HG02943 (cell line): ENCODE data around the gene CNN3.

Experiments used
- ATAC-seq: cut with Tn5 transposase; IDR thresholded peaks from one replicate; pipeline ENCODE4 v1.9.1; 2021; ENCODE audit warnings: mild to moderate bottlenecking, low read depth, moderate library complexity; ENCODE audit not compliant: unreplicated experiment

The CNN3 gene

DNA sequence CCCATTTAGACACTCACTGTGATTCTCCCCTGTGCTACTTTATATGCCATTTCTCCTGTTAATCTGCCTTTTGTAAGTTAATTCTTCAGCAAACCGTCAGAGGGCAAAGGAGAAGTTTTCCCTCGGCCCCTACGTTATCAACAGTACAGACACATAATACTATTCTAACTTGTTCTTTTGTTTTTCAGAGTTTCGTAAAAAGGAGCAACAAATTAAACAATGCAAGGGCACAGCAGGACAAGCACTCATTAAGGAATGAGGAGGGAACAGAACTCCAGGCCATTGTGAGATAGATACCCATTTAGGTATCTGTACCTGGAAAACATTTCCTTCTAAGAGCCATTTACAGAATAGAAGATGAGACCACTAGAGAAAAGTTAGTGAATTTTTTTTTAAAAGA lies 32.3 kb downstream of the CNN3 start:
- no peak for ATAC-seq

DNA sequence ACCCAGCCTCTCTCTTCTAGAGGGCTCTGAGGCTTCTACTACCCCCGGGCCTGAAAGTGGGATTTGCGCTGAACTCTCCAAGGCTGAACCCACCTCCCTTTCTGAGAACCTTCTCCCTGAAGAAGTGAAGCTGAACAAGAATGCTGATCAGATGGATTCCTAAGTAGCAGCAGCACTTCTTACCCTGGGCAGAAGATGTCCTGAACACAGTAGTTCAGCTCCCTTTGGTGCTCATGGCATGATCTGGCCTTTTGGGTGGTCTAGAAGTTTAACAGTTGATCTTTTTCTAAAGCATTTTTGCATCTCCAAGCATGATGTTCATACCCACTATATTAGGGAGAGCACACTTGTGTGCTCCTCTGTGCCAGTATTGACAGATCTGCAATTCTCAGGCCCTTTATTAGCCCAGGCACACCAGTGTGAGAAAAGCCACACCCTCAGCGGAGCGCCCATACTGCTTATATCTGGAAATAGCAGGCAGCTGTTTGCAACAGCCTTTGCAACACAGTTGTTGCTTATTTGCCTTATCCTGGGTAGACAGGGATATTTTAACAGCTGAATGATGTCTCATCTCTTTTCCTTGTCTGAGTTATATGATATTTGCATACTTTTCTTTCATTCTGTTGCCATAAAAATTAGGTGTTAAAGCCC lies 34.2 kb downstream of the CNN3 start:
- ATAC-seq, result no peak

DNA sequence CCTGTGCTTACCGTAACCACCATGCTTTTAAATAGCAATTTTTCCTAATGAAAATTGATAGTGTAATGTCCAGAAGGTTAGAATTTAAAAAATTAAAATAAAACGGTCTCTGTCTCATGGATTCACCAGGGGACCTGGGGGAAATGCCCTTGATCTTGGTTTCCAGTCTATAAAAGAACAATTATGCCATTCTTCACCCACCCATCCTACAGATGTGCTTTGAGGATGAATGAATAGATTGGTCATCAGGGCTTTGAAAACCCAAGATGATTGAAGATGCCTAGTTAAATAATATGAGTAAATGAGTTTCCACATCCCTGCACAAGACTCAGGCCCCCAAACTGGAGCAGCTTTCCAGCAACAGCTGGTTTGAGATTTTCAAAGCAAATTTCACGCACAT lies 38.7 kb downstream of the CNN3 start:
- ATAC-seq, result no peak

GRCh38 chr1:94887603-94888171 lies 39.2 kb downstream of the CNN3 start:
- no peak for ATAC-seq

GRCh38 chr1:94887106-94887505 lies 39.8 kb downstream of the CNN3 start:
- ATAC-seq, result no peak

DNA sequence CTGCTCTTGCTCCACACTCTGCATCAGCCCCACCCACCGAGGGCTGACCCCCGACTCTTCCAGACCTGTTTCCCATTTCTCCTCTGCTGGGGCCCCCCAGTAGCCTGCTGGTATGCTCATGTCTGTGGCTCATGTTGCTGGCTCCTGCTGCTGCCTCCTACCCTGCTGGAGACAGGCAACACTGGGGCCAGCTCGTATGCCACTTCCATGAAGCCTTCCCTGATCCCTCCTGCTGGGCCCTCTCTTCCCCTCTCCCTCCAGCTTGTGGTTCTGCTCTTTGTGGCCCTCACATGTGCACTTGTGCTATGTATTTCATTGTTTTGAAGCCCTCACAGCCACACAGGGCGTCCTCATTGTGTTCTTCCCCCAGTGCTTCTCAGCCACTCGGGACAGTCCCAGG lies 40.5 kb downstream of the CNN3 start:
- ATAC-seq, result no peak

DNA sequence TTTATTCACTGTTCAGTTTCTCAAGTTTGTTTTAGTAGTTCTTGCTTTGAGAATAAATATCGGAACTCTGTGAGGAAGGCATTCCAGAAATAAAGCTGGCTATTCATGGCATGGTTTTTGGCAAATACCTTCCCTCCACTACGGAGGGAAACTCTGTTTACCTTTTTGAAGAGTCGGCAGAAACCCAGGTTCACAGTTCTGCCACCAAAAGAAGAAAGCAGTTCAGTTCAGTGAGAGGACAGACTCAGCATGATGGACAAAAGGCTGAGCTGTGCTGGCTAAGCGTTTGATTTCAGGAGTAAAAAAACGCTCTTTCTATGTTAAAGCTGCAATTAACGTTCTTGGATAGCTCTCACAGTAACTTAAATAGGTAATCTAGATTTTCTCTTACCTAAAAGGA lies 42.4 kb downstream of the CNN3 start:
- no peak for ATAC-seq

- ATAC-seq, result no peak
Measured at GRCh38 chr1:94884106-94884505, 42.8 kb downstream of the CNN3 start.

- ATAC-seq, result no peak
Measured at GRCh38 chr1:94883691-94884090, 43.2 kb downstream of the CNN3 start.

DNA sequence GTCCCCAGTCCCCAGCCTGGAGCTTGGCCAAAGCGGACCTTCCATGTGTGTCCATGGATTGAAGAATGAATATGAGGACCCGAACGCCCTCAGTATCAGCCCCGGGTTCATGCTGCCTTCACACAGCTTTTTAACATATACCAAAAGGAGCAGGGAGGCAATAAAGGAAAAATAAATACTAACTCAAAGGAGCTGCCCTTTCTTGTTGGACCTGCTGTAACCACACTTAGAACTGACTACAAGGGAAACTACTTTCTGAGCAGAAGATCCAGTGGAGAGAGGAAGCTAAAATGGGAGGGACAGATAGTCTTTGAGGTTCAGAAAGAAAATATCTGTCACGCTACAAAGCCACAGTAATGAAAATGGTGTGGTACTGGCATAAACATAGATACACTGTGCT lies 48.6 kb downstream of the CNN3 start:
- ATAC-seq, result no peak

DNA sequence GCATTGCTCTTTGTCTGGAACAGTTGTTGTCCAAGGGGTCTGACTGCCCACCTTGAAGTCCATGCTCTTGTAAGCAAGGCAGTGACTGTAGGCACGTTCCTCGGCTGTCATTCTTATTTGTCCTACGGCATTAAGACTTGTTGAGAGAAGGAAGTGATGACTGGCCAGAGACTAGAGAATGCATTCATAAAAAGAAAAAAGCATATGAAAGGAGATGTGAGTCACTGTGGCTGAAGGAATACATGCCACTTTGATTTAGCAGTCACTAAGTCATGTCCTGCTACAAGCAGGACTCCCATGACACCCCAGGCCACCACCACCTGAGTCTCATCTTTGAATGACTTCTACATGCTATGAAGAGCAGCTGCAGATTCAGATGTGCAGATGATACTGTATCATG lies 50.5 kb downstream of the CNN3 start:
- no peak for ATAC-seq

GRCh38 chr1:94875794-94876193 lies 51.1 kb downstream of the CNN3 start:
- no peak for ATAC-seq

DNA sequence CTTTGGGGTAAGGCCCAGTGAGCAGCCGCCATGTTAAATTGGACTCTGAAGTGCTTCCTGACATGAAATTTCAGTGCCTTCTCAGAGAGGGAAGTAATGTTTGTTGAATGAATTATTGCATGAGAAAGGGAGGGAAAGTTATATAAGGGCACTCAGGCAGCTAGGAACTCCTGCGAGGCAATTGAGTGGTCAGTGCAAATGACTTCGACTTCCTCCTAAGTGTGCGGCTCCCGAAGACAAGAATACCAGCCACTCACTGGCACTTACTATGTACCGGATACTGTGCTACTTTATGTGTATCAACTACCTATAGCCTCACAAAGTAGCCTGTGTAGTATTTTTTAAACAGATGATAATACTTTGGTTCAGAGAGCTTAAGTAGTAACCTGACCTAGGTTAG lies 52.5 kb downstream of the CNN3 start:
- ATAC-seq, result no peak

DNA sequence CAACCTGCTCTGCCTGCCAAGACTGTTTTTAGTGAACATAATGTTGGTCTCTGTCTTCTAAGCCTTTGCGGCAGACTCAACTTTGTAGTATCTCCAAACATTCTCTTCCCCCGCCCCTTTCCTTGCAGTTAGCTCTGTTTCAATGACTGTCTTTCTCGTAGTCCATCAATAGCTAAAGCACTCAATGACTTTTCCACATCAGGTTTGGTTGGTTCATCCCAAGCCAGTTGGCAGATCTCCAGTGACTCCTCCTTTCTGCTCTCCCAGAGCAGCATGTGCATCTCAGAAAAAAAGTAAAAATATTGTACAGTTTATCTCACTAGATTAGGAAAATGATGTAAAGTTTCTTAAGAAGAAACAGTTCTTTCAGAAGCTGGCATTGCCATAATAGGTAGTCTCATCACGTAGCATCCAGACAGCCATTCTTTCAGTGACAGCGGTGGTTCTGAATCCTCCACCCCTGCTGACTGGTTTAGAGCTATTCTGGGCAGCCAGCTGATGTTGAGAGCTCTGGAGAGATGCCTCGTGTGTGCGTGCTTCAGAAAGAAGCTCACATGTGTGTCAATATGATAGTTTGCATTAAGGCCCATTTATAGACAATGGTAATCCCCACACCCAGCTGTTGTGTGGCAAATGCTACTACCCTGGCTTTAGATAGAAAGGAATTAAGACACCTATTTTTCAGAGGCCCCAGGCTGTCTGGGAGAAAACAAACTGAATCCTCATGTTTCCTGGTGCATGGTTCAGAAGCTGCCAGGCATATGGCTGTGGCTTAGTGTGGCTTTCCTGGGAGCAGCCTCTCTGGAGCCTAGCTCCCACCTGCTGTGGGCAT lies 53.2 kb downstream of the CNN3 start:
- no peak for ATAC-seq

DNA sequence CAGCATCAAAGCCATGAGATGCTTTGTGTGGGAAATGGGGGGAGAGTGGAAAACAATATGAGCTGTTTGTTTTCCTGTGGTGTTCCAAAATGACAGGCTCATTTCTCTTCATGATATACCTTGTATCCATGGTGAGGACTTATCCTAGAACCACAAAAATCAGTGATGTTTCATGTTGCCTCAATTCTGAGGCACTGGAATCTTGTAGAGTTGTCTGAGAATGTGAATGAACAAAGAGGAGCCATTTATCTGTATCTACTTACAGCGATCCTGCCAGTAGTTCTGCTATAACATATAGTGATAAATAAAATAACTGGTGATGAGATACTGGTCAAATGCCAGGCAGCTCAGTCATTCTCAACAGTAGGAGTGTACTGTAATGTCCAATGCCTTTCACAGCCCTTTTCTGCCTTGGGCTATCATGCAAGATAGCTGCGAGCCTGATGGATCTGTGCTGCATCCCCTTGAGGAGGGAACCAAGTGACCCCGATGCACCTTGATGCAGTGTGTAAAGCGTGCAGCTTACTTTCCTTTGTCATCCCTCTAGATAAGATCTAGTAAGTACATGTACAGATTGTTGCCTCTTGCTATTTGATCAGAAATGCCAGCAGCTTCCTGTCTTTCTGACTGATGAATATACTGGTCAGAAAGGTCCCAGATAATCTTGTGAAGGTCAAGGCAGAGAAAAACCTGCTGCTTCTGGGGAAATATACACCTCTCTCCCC lies 54.0 kb downstream of the CNN3 start:
- ATAC-seq, result no peak

- no peak for ATAC-seq
Measured at GRCh38 chr1:94871031-94871430, 55.9 kb downstream of the CNN3 start.

DNA sequence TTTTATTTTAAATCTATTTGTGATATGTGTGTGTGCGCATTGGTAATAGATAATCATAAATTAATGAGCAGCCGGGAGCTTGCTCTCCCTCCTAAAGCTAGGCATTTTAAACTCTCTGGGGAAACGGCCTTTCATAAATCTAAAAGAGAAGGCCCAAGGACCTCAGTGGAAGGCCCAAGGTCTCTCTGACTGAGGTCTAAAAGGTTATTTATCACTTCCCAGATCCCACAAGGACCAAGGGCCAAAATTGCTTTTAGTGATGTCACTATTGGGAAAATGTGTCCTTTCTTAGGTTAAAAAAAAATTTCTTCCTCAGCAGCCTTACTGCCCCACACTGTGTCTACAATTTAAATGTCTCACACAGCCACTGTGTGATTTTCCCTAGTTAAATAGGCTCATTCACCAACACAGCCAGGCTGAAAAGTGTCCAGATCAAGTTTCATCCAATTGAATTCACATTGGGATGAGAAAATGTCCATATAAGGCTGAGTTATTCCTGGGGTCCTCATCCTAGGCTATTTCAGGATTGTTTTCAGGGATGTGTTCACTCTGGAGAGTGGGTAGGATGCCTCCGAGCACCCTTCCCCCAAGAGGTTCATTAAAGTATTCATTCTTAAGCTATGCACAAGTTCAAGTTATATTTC lies 60.6 kb downstream of the CNN3 start:
- no peak for ATAC-seq

GRCh38 chr1:94865360-94865759 lies 61.5 kb downstream of the CNN3 start:
- no peak for ATAC-seq

GRCh38 chr1:94864821-94865220 lies 62.1 kb downstream of the CNN3 start:
- no peak for ATAC-seq

DNA sequence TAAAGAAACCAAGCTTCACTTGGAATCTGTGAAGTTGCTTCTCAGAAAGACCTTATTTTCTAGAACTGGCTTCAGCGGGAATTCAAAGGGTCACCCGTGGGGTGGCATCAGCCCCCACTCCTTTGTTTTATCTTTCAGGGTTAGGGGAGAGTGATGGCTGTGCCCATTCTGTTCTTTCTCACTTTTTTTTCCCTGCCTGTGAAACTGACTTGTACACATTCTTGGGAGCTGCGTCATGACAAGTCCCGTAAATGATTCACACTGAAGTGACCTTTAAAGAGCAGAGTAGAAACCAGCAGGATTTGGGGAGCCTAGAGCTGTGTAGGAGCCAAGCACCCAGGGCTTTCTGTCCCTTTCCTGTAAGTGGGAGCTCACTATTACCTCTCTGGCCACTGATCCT lies 63.0 kb downstream of the CNN3 start:
- no peak for ATAC-seq
